GM12878 (cell line): ENCODE data around the gene CDH4. TPM values are rescaled to one million over a fixed set of nuclear protein-coding genes. Genes with fewer than 3 reads are reported as not detected.

Source experiments
- ATAC-seq: fragments of 200-7000 bp; cut with Tn5 transposase; 3 replicates; pipeline ENCODE4 v1.9.1; 2020; ENCODE audit warnings: mild to moderate bottlenecking, moderate library complexity
- BruUV-seq: library from RNA; stranded (reverse); fragments of 400-500 nt; replicated peaks from 2 replicates; lab custom pipeline; 2021; lab: Mats Ljungman, UMichigan
- CTCF ChIA-PET: fragments of 300-600 bp; sonication (Branson Sonifier 250); formaldehyde crosslinking; extraction: SDS; loops from one replicate; lab custom pipeline; 2021; ENCODE audit warnings: inconsistent platforms; lab: Yijun Ruan, JAX
- POLR2A ChIA-PET: fragments of 350-600 bp; formaldehyde crosslinking; extraction: SDS; loops from one replicate; lab custom pipeline; 2021; ENCODE audit warnings: inconsistent platforms; lab: Charles Lee
- RAD21 ChIA-PET: fragments of 300-600 bp; sonication (Branson Sonifier 250); formaldehyde crosslinking; loops from one replicate; lab custom pipeline; 2023; ENCODE audit warnings: antibody characterized with exemption; ENCODE audit not compliant: unreplicated experiment; lab: Charles Lee
- SMC1A ChIA-PET: fragments of 300-600 bp; sonication (Branson Sonifier 250); formaldehyde crosslinking; loops from one replicate; lab custom pipeline; 2023; ENCODE audit not compliant: unreplicated experiment, uncharacterized antibody; lab: Charles Lee
- DNase-seq: peaks from one replicate; pipeline ENCODE4 v3.0.0-alpha.2; 2011; ENCODE audit warnings: low read depth, low spot score
- FAIRE-seq: peaks from 3 replicates; lab custom pipeline; 2011; peaks lifted over from hg19 to GRCh38; lab: Jason Lieb, UNC
- H2AFZ ChIP-seq: 2 replicates; pipeline ENCODE4 v1.6.0; 2011; ENCODE audit warnings: low read depth, low read length, control low read depth; ENCODE audit not compliant: control insufficient read depth
- H3K27ac ChIP-seq: 2 replicates; pipeline ENCODE4 v1.5.1; 2011; ENCODE audit warnings: control low read depth; ENCODE audit not compliant: control insufficient read depth, insufficient read depth
- H3K27me3 ChIP-seq, 2 experiments: replicated peaks in 1 of 2; 2 replicates each; pipeline versions ENCODE4 v1.6.0 to v1.6.1; 2011; ENCODE audit warnings: low read length in 1 of 2; ENCODE audit not compliant: control insufficient read depth in 2 of 2, insufficient read depth in 2 of 2
- H3K36me3 ChIP-seq, 2 experiments: 2 replicates each; pipeline ENCODE4 v1.5.1; 2011; ENCODE audit warnings: low read length in 1 of 2; ENCODE audit not compliant: control insufficient read depth in 2 of 2, insufficient read depth in 2 of 2
- H3K4me1 ChIP-seq: 2 replicates; pipeline ENCODE4 v1.6.1; 2011; ENCODE audit warnings: mild to moderate bottlenecking, low read length, moderate library complexity, mixed read lengths; ENCODE audit not compliant: control insufficient read depth, insufficient read depth
- H3K4me2 ChIP-seq: 2 replicates; pipeline ENCODE4 v1.6.0; 2011; ENCODE audit warnings: control low read depth; ENCODE audit not compliant: control insufficient read depth, insufficient read depth
- H3K4me3 ChIP-seq: fragments of 200-600 bp; sonication (generic); 2 replicates; pipeline ENCODE4 v1.5.1; 2016
- H3K79me2 ChIP-seq: 2 replicates; pipeline ENCODE4 v1.6.0; 2011; ENCODE audit warnings: low read length; ENCODE audit not compliant: control insufficient read depth, insufficient read depth
- H3K9ac ChIP-seq: 2 replicates; pipeline ENCODE4 v1.8.0; 2011; ENCODE audit warnings: low read length, control low read depth, mixed read lengths; ENCODE audit not compliant: control insufficient read depth, insufficient read depth
- H3K9me3 ChIP-seq: replicated peaks from 3 replicates; pipeline ENCODE4 v1.5.1; 2011; ENCODE audit warnings: mild to moderate bottlenecking, low read length; ENCODE audit not compliant: control insufficient read depth, insufficient read depth
- H4K20me1 ChIP-seq: 2 replicates; pipeline ENCODE4 v1.6.0; 2011; ENCODE audit not compliant: control insufficient read depth, insufficient read depth
- CBFB ChIP-seq: IDR thresholded peaks from 2 replicates; pipeline ENCODE4 v1.6.1; 2016; ENCODE audit warnings: antibody characterized with exemption, low read depth
- CHD1 ChIP-seq: IDR thresholded peaks from 2 replicates; pipeline ENCODE4 v1.6.1; 2012; ENCODE audit warnings: low read depth, low read length, improper control_type of control experiment
- EZH2 ChIP-seq: IDR thresholded peaks from 2 replicates; pipeline ENCODE4 v1.6.1; 2012; ENCODE audit warnings: low read depth, mild to moderate bottlenecking, control low read depth, inconsistent platforms, low read length, borderline replicate concordance; ENCODE audit not compliant: control insufficient read depth
- GATAD2B ChIP-seq: fragments of 450-650 bp; conservative IDR thresholded peaks from 2 replicates; pipeline ENCODE4 v1.6.1; 2017; ENCODE audit warnings: low read depth, mild to moderate bottlenecking, moderate library complexity
- IRF3 ChIP-seq: fragments of 450-650 bp; IDR thresholded peaks from 2 replicates; pipeline ENCODE4 v1.6.1; 2014; ENCODE audit warnings: mild to moderate bottlenecking
- IRF4 ChIP-seq: IDR thresholded peaks from 2 replicates; pipeline ENCODE4 v1.6.1; 2011; ENCODE audit warnings: low read depth, low read length
- JUND ChIP-seq: IDR thresholded peaks from 2 replicates; pipeline ENCODE4 v1.6.1; 2012; ENCODE audit warnings: low read depth, mild to moderate bottlenecking, low read length, improper control_type of control experiment, moderate library complexity
- POLR2AphosphoS2 ChIP-seq: IDR thresholded peaks from 2 replicates; pipeline ENCODE4 v1.6.1; 2011; ENCODE audit warnings: low read depth, mild to moderate bottlenecking, low read length, improper control_type of control experiment, moderate library complexity
- RB1 ChIP-seq: fragments of 450-650 bp; formaldehyde crosslinking; IDR thresholded peaks from 2 replicates; pipeline ENCODE4 v1.6.1; 2017; ENCODE audit warnings: mild to moderate bottlenecking, borderline replicate concordance
- RCOR1 ChIP-seq: conservative IDR thresholded peaks from 2 replicates; pipeline ENCODE4 v1.6.1; 2012; ENCODE audit warnings: low read depth, low read length, improper control_type of control experiment
- SMAD1 ChIP-seq: fragments of 450-650 bp; IDR thresholded peaks from 2 replicates; pipeline ENCODE4 v1.6.1; 2018; ENCODE audit warnings: mild to moderate bottlenecking, low read depth; ENCODE audit not compliant: partially characterized antibody
- YBX1 ChIP-seq: fragments of 450-650 bp; IDR thresholded peaks from 2 replicates; pipeline ENCODE4 v1.6.1; 2016; ENCODE audit warnings: antibody characterized with exemption
- ZBED1 ChIP-seq: IDR thresholded peaks from 2 replicates; pipeline ENCODE4 v1.6.1; 2016; ENCODE audit warnings: borderline replicate concordance
- ZSCAN29 ChIP-seq: fragments of 450-650 bp; IDR thresholded peaks from 2 replicates; pipeline ENCODE4 v1.6.1; 2017; ENCODE audit warnings: mild to moderate bottlenecking, moderate library complexity
- WGBS: methylation state at CpG from one replicate; pipeline ENCODE4 v1.1.6; 2016; ENCODE audit warnings: low lambda C conversion rate; ENCODE audit not compliant: insufficient replicate concordance, insufficient coverage; ENCODE audit errors: missing lambda C conversion rate; 5-methylcytosine and 5-hydroxymethylcytosine counted together
- in situ Hi-C: fragments of 300-500 bp; cut with MboI; formaldehyde crosslinking; loops from 9 replicates; pipeline ENCODE4 v1.14.3; 2018; ENCODE audit warnings: mixed read lengths
- intact Hi-C: fragments of 100-400 bp; cut with micrococcal nuclease; formaldehyde crosslinking; loops from one replicate; pipeline ENCODE4 v1.14.2; 2022; ENCODE audit not compliant: unreplicated experiment
- polyA plus RNA-seq, 11 experiments: library from polyadenylated mRNA; depleted of rRNA in 4 of 11; unstranded in 6 of 11; stranded (reverse) in 5 of 11; fragments of >200 nt; fragmentation: Nextera tagmentation in 4 of 11; fragmentation: Illumina TruSeq in 1 of 11; extraction: Ambion mirVana in 4 of 11; extraction: Trizol in 1 of 11; gene quantifications; 1 replicate in 1 of 11; 2 replicates in 10 of 11; pipeline versions ENCODE4 v1.2.1 to v1.2.3, GENCODE V29; 2011 to 2016; ENCODE audit warnings: inconsistent platforms in 2 of 11, missing spikeins in 2 of 11, low read depth in 1 of 11
- total RNA-seq, 4 experiments: library from RNA; depleted of rRNA in 3 of 4; stranded (reverse); fragments of >200 nt in 3 of 4; fragmentation: Illumina TruSeq in 1 of 4; extraction: Trizol in 1 of 4; gene quantifications; 2 replicates each; pipeline versions ENCODE4 v1.2.1 to v1.2.3, GENCODE V29; 2013 to 2021

CDH4 gene
- total and polyA plus RNA-seq, 10 of the 15 experiments (the other 5 are each of a cell fraction or from before 2014, with no cell fraction given) = not detected

- Histone ChIP-seq H3K9ac (no peak overlapping the region), H3K27me3 (no peaks in the 10 kb centered on the region; a peak in 1 of 4 replicates), H3K79me2 (no peaks in the 10 kb centered on the region), H2AFZ (no peak overlapping the region), H3K4me2 (no peak overlapping the region), H3K27ac (no peak overlapping the region), H3K4me3 (no peak overlapping the region), H3K4me1 (no peaks in the 10 kb centered on the region), H3K36me3 (no peaks in the 10 kb centered on the region), H3K9me3 (no peaks in the 10 kb centered on the region), H4K20me1 (no peaks in the 10 kb centered on the region)
- SMC1A ChIA-PET = no interaction called here
- intact Hi-C loops = no loop called here
- CTCF ChIA-PET = no interaction called here
- BruUV-seq = no TSS peak
- TF ChIP-seq ZSCAN29 (no peak), IRF4 (no peak)
- WGBS = 27% methylated on average over 23 of the region's 23 CpGs
- POLR2A ChIA-PET = no interaction called here
- no peak for FAIRE-seq
- in situ Hi-C loops = no loop called here
- RAD21 ChIA-PET = no interaction called here
- no peak for DNase-seq
- no peak for ATAC-seq
Measured at GRCh38 chr20:61877776-61878477, 625.9 kb downstream of the CDH4 start.

- BruUV-seq = no TSS peak
- ChIA-PET CTCF (no interaction called here), POLR2A (no interaction called here), SMC1A (no interaction called here), RAD21 (no interaction called here)
- no peak overlapping the region for H3K4me3 ChIP-seq
- in situ Hi-C loops (no loop called here), intact Hi-C loops (no loop called here)
- TF ChIP-seq SMAD1 (no peak), EZH2 (no peak), IRF3 (no peak), CBFB (no peak), YBX1 (no peak), RB1 (no peak), ZBED1 (no peak), RCOR1 (no peak), POLR2AphosphoS2 (no peak), CHD1 (no peak), JUND (no peak), GATAD2B (no peak)
- H3K9me3 ChIP-seq = no peaks in the 10 kb centered on the region
- H3K9ac ChIP-seq = no peak overlapping the region
- no peaks in the 10 kb centered on the region for H3K36me3 ChIP-seq
- H3K4me2 ChIP-seq = no peak overlapping the region
- H4K20me1 ChIP-seq = no peaks in the 10 kb centered on the region
- H3K79me2 ChIP-seq = no peaks in the 10 kb centered on the region
- H3K27me3 ChIP-seq = no peaks in the 10 kb centered on the region; a peak in 2 of 4 replicates
- DNase-seq = no peak
- no peaks in the 10 kb centered on the region for H3K4me1 ChIP-seq
- no peak for ATAC-seq
- WGBS = 58% methylated on average over 31 of the region's 31 CpGs
- no peak overlapping the region for H3K27ac ChIP-seq
- H2AFZ ChIP-seq = no peak overlapping the region
- no peak for FAIRE-seq
Measured at GRCh38 chr20:61878478-61879302, 626.6 kb downstream of the CDH4 start.
